ENCODE results near the gene ESM1.

ESM1 gene

GRCh38 chr5:54944364-54944763, 41.0 kb downstream of the ESM1 start:
- TF ChIP-seq SUZ12 (IDR thresholded peaks at IDR 0.05) (no peak), CTBP1 (IDR thresholded peaks at IDR 0.05; ENCODE audit: borderline replicate concordance) (no peak), BHLHE40 (IDR thresholded peaks at IDR 0.05; ENCODE audit: borderline replicate concordance) (no peak), TARDBP (IDR thresholded peaks at IDR 0.05) (no peak), FOXM1 (IDR thresholded peaks at IDR 0.05; ENCODE audit: borderline replicate concordance) (no peak), FOXK2 (IDR thresholded peaks at IDR 0.05) (no peak), LEF1 (IDR thresholded peaks at IDR 0.05; ENCODE audit: borderline replicate concordance) (no peak), ELF4 (IDR thresholded peaks at IDR 0.05) (no peak), PKNOX1 (IDR thresholded peaks at IDR 0.05) (no peak), L3MBTL2 (conservative IDR thresholded peaks at IDR 0.05) (no peak), ARNT (IDR thresholded peaks at IDR 0.05) (no peak), SP1 (IDR thresholded peaks at IDR 0.05) (no peak), NFRKB (IDR thresholded peaks at IDR 0.05) (no peak), ZNF384 (IDR thresholded peaks at IDR 0.05) (no peak), HDGF (IDR thresholded peaks at IDR 0.05; ENCODE audit: borderline replicate concordance) (no peak), FOXA1 (IDR thresholded peaks at IDR 0.05) (no peak)
- CTCF ChIA-PET: interaction anchor here (0.7 to 2.0 kb wide), 15 partner anchors 9 to 215 kb away, joined by 3 to 14 read pairs (median 4); partner anchors contain the start of gene GPX8
- DNase-seq (ENCODE audit: extremely low spot score): peak; percentile 24
- POLR2A ChIA-PET: interaction anchor here (1.4 kb wide), 1 partner anchor 215 kb away, joined by 9 read pairs; the partner anchor contains the start of gene GPX8

GRCh38 chr5:54942064-54942778, 43.2 kb downstream of the ESM1 start:
- CTCF ChIA-PET: interaction anchor here (0.6 to 1.1 kb wide), 2 partner anchors 17 to 44 kb away, joined by 3 read pairs; no protein-coding TSS in a partner anchor
- no peak for DNase-seq (ENCODE audit: extremely low spot score)
- POLR2A ChIA-PET: no interaction called here
- TF ChIP-seq ARNT (IDR thresholded peaks at IDR 0.05): no peak
- no peak for TF ChIP-seq BHLHE40 (IDR thresholded peaks at IDR 0.05; ENCODE audit: borderline replicate concordance)
- TF ChIP-seq FOXM1 (IDR thresholded peaks at IDR 0.05; ENCODE audit: borderline replicate concordance): no peak
- TF ChIP-seq FOXA1 (IDR thresholded peaks at IDR 0.05): no peak
- no peak for TF ChIP-seq SP1 (IDR thresholded peaks at IDR 0.05)
- TF ChIP-seq TARDBP (IDR thresholded peaks at IDR 0.05): no peak
- TF ChIP-seq SUZ12 (IDR thresholded peaks at IDR 0.05): no peak
- TF ChIP-seq LEF1 (IDR thresholded peaks at IDR 0.05; ENCODE audit: borderline replicate concordance): no peak
- TF ChIP-seq PKNOX1 (IDR thresholded peaks at IDR 0.05): no peak
- TF ChIP-seq NFRKB (IDR thresholded peaks at IDR 0.05): no peak
- no peak for TF ChIP-seq CTBP1 (IDR thresholded peaks at IDR 0.05; ENCODE audit: borderline replicate concordance)

- no peak for DNase-seq (ENCODE audit: extremely low spot score)
- TF ChIP-seq FOXA1 (IDR thresholded peaks at IDR 0.05): no peak
- no peak for TF ChIP-seq NFRKB (IDR thresholded peaks at IDR 0.05)
- TF ChIP-seq HDGF (IDR thresholded peaks at IDR 0.05; ENCODE audit: borderline replicate concordance): no peak
- TF ChIP-seq L3MBTL2 (conservative IDR thresholded peaks at IDR 0.05): no peak
- TF ChIP-seq SUZ12 (IDR thresholded peaks at IDR 0.05): no peak
- TF ChIP-seq FOXM1 (IDR thresholded peaks at IDR 0.05; ENCODE audit: borderline replicate concordance): no peak
- TF ChIP-seq TARDBP (IDR thresholded peaks at IDR 0.05): no peak
- no peak for TF ChIP-seq LEF1 (IDR thresholded peaks at IDR 0.05; ENCODE audit: borderline replicate concordance)
- no peak for TF ChIP-seq SP1 (IDR thresholded peaks at IDR 0.05)
- no peak for TF ChIP-seq ARNT (IDR thresholded peaks at IDR 0.05)
- no peak for TF ChIP-seq CTBP1 (IDR thresholded peaks at IDR 0.05; ENCODE audit: borderline replicate concordance)
- TF ChIP-seq ZNF384 (IDR thresholded peaks at IDR 0.05): no peak
- no peak for TF ChIP-seq FOXK2 (IDR thresholded peaks at IDR 0.05)
- POLR2A ChIA-PET: no interaction called here
- CTCF ChIA-PET: interaction anchor here (0.9 kb wide), 1 partner anchor 8 kb away, joined by 3 read pairs; no protein-coding TSS in a partner anchor
Observed at GRCh38 chr5:54936201-54936600, 49.2 kb downstream of the ESM1 start.

GRCh38 chr5:54932789-54933188, 52.6 kb downstream of the ESM1 start:
- no peak for TF ChIP-seq L3MBTL2 (conservative IDR thresholded peaks at IDR 0.05)
- no peak for TF ChIP-seq TARDBP (IDR thresholded peaks at IDR 0.05)
- no peak for TF ChIP-seq FOXA1 (IDR thresholded peaks at IDR 0.05)
- TF ChIP-seq FOXM1 (IDR thresholded peaks at IDR 0.05; ENCODE audit: borderline replicate concordance): no peak
- no peak for TF ChIP-seq PKNOX1 (IDR thresholded peaks at IDR 0.05)
- TF ChIP-seq SUZ12 (IDR thresholded peaks at IDR 0.05): no peak
- TF ChIP-seq LEF1 (IDR thresholded peaks at IDR 0.05; ENCODE audit: borderline replicate concordance): no peak
- TF ChIP-seq ZNF384 (IDR thresholded peaks at IDR 0.05): no peak
- no peak for TF ChIP-seq BHLHE40 (IDR thresholded peaks at IDR 0.05; ENCODE audit: borderline replicate concordance)
- TF ChIP-seq HDGF (IDR thresholded peaks at IDR 0.05; ENCODE audit: borderline replicate concordance): no peak
- TF ChIP-seq ARNT (IDR thresholded peaks at IDR 0.05): no peak
- no peak for TF ChIP-seq NFRKB (IDR thresholded peaks at IDR 0.05)
- no peak for TF ChIP-seq CTBP1 (IDR thresholded peaks at IDR 0.05; ENCODE audit: borderline replicate concordance)
- TF ChIP-seq FOXK2 (IDR thresholded peaks at IDR 0.05): no peak
- TF ChIP-seq ELF4 (IDR thresholded peaks at IDR 0.05): no peak
- TF ChIP-seq SP1 (IDR thresholded peaks at IDR 0.05): no peak
- ChIA-PET CTCF (interaction anchor here (1.1 kb wide), 1 partner anchor 12 kb away, joined by 4 read pairs; no protein-coding TSS in a partner anchor), POLR2A (no interaction called here)
- DNase-seq (ENCODE audit: extremely low spot score): no peak

- ChIA-PET CTCF (interaction anchor here (0.6 to 1.9 kb wide), 2 partner anchors 14 to 29 kb away, joined by 3 to 5 read pairs; no protein-coding TSS in a partner anchor), POLR2A (no interaction called here)
- TF ChIP-seq PKNOX1 (IDR thresholded peaks at IDR 0.05) (no peak), FOXM1 (IDR thresholded peaks at IDR 0.05; ENCODE audit: borderline replicate concordance) (no peak), ZNF384 (IDR thresholded peaks at IDR 0.05) (no peak), ARNT (IDR thresholded peaks at IDR 0.05) (no peak)
- DNase-seq (ENCODE audit: extremely low spot score): no peak
Observed at GRCh38 chr5:54930736-54931135, 54.7 kb downstream of the ESM1 start.

Data from HEK293T (cell line).